Gastrocnemius medialis (tissue), 4 donors: Measurements from ENCODE around the gene PGAP1.

Experiments used
- POLR2A ChIP-seq, 2 donors: fragments of 450-650 bp; IDR thresholded peaks; one replicate each; pipeline ENCODE4 v1.6.1; 2017; ENCODE audit warnings: antibody characterized with exemption in 2 of 2, mild to moderate bottlenecking in 2 of 2, moderate library complexity in 2 of 2
- TF ChIP-seq, protein P1 (sequence below), 5 experiments: fragments of 450-650 bp in 3 of 5; fragments of 200-600 bp in 2 of 5; sonication (generic) in 2 of 5; IDR thresholded peaks in 4 of 5; conservative IDR thresholded peaks in 1 of 5; 1 replicate in 4 of 5; 2 replicates in 1 of 5; pipeline ENCODE4 v1.5.1; 2016 to 2019; ENCODE audit warnings: antibody characterized with exemption in 5 of 5, mild to moderate bottlenecking in 3 of 5, moderate library complexity in 3 of 5

DNA sequence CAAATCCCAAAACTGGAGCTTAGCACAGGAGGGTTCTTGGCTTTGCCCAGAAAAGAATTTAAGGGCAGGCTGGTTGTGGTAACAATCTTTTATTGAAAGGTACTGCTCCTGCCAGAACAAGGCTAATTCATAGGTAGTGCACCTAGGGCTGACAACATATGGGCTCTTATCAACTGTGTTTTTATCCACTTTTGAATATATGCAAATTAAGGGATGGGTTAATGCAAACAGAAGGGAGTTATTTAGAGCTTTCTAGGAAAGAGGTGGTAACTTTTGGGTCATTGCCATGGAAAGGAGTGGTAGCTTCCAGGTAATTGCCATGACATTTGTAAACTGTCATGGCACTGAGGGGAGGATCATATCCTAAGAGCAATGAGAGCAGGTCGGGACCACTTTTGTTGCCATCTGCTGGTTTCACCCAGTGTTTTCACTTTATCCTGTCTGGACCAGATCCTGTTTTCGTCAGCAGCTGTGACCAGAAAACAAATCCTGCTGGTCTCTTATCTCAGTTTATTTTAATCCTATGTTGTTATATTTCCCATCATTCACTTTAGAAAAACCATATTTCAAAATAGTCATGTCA, 118.3 kb downstream of the PGAP1 start:
- TF ChIP-seq, protein P1, sequence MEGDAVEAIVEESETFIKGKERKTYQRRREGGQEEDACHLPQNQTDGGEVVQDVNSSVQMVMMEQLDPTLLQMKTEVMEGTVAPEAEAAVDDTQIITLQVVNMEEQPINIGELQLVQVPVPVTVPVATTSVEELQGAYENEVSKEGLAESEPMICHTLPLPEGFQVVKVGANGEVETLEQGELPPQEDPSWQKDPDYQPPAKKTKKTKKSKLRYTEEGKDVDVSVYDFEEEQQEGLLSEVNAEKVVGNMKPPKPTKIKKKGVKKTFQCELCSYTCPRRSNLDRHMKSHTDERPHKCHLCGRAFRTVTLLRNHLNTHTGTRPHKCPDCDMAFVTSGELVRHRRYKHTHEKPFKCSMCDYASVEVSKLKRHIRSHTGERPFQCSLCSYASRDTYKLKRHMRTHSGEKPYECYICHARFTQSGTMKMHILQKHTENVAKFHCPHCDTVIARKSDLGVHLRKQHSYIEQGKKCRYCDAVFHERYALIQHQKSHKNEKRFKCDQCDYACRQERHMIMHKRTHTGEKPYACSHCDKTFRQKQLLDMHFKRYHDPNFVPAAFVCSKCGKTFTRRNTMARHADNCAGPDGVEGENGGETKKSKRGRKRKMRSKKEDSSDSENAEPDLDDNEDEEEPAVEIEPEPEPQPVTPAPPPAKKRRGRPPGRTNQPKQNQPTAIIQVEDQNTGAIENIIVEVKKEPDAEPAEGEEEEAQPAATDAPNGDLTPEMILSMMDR (IDR thresholded peaks at IDR 0.05 in 4 of 5, conservative IDR thresholded peaks at IDR 0.05 in 1 of 5): no peak
- no peak for TF ChIP-seq POLR2A (IDR thresholded peaks at IDR 0.05)
